OCI-LY3 (cell line): ENCODE results near the gene APOBEC3G.
"Not testable (repeated sequence)": the region's sequence is repeated elsewhere in the genome, so short reads cannot be mapped to it uniquely, and the experiment has no call there.

ENCODE experiments used
- EZH2phosphoT487 ChIP-seq: fragments of 200-600 bp; shearing (Covaris generic); IDR thresholded peaks from 2 replicates; pipeline ENCODE4 v1.6.1; 2018; ENCODE audit warnings: antibody characterized with exemption, mixed run types, low read depth
- TF ChIP-seq, protein P1 (sequence below): fragments of 200-600, 300-600 bp; sonication (generic); IDR thresholded peaks from 2 replicates; pipeline ENCODE4 v1.5.1; 2014; ENCODE audit warnings: antibody characterized with exemption, low read length, low read depth

DNA sequence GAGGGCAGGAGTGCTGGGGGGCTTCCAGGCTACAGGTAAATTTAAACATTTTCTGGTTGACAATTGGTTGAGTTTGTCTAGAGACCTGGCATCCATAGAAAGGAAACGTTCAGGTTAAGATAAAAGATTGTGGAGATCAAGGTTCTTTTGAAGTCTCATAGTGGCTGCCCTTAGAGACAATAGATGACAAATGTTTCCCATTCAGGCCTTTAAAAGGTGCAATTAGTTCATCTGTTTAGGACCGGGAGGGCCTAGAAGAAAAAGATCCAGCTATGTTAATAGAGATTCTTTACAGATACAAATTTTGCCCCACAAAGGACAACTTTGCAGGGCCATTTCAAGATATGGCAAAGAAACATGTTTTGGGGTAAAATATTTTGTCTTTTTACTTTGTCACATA lies 40.0 kb upstream of the APOBEC3G start:
- TF ChIP-seq, protein P1, sequence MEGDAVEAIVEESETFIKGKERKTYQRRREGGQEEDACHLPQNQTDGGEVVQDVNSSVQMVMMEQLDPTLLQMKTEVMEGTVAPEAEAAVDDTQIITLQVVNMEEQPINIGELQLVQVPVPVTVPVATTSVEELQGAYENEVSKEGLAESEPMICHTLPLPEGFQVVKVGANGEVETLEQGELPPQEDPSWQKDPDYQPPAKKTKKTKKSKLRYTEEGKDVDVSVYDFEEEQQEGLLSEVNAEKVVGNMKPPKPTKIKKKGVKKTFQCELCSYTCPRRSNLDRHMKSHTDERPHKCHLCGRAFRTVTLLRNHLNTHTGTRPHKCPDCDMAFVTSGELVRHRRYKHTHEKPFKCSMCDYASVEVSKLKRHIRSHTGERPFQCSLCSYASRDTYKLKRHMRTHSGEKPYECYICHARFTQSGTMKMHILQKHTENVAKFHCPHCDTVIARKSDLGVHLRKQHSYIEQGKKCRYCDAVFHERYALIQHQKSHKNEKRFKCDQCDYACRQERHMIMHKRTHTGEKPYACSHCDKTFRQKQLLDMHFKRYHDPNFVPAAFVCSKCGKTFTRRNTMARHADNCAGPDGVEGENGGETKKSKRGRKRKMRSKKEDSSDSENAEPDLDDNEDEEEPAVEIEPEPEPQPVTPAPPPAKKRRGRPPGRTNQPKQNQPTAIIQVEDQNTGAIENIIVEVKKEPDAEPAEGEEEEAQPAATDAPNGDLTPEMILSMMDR = not testable (repeated sequence)
- TF ChIP-seq EZH2phosphoT487 = not testable (repeated sequence)
